Left renal cortex interstitium (tissue), 4 donors: ENCODE data around the gene PCK2. TPM values are rescaled to one million over a fixed set of nuclear protein-coding genes. Genes with fewer than 3 reads are reported as not detected.

Experiments
- DNase-seq, 4 donors: peaks; one replicate each; pipeline ENCODE4 v3.0.0-alpha.2; 2013; ENCODE audit warnings: low read depth in 4 of 4, low spot score in 2 of 4, missing footprints in 1 of 4
- polyA plus RNA-seq, 4 donors: library from polyadenylated mRNA; unstranded; fragments of 120-200 nt; gene quantifications; one replicate each; pipeline ENCODE4 v1.2.1, GENCODE V29; 2013; ENCODE audit not compliant: insufficient read length in 4 of 4

Gene PCK2
- polyA plus RNA-seq, 4 donors, result 28.6 to 35.6 (median 30.8) TPM

- no peak for DNase-seq
Observed at GRCh38 chr14:24074625-24075484, 19.3 kb upstream of the PCK2 start.

DNA sequence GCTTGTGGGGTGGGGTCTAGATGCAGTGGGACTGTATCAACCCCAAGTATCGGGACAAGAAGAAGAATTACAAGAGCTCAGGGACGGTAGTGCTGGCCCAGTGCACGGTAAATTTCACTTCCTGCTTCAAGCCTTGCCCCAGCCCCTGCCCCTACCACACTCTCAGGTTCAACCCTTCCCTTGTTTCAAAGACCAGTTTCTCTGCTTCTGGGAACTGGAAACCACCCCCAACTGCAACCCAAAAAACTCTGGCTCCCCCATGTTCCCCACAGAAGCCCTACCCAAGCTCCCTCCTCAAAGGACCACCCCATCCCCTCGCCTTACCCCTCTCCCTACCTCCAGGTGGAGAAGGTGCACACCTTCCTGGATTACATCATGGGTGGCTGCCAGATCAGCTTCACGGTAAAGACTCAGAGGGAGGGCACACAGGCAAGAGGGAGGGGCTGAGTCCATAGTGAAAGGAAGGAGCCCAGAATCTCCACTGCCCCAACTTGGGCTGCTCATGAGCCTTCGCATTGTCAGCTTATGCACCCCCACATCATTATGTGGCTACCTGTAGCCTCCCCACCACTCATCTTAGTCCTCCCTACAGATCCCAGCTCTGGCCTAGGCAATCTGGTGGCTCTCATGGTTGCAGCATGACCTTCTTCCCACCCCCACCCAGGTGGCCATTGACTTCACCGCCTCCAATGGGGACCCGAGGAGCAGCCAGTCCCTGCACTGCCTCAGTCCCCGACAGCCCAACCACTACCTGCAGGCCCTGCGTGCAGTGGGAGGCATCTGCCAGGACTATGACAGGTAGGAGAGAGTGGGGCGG, 18.4 kb upstream of the PCK2 start:
- no peak for DNase-seq

- DNase-seq, result no peak
Observed at GRCh38 chr14:24076302-24076601, 17.9 kb upstream of the PCK2 start.

DNA sequence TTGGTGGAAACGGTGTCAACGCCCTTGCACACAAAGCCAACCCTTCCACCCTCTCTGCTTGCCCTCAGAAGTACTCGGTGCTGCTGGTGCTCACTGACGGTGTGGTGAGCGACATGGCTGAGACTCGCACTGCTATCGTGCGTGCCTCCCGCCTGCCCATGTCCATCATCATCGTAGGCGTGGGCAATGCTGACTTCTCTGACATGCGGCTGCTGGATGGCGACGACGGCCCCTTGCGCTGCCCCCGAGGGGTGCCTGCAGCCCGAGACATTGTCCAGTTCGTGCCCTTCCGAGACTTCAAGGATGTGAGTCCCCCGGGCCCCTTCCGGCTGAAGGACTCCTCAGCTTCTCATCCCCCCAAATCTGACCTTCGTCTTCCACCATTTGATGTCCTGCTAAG, 17.0 kb upstream of the PCK2 start:
- DNase-seq, result no peak

- DNase-seq, result no peak
Observed at GRCh38 chr14:24078146-24078545, 16.0 kb upstream of the PCK2 start.

DNA sequence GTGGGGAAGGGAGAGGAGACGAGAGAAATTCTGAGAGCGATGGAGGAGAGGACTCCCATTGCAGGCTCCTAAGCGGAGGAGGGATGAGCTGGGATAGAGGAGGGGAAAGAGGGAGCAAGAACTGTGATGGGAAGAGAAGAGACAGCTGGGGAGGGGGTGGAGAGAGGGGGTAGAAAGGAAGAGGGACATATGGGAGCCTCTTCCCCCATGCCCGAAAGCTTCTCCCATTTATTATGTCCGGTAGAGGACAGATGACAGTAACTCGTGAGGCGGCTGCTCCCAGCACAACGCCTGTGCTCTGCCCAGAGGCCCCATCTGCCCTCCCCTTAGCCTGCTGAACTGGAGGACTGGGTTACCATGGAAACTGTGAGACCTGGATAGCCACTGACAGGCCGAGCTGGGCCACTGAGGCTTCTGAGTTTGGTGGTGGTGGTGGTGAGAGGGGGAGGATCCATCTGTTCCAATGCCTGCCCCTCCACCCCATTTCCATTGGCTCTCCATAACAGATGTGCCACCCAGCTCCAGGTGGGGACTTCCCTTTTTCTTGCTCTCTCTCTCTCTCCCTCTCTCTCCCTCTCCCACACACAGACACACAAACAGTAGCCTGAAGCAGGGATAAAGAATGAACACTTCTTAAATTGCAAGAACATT, 14.5 kb upstream of the PCK2 start:
- DNase-seq, result no peak

GRCh38 chr14:24080142-24080530, 14.0 kb upstream of the PCK2 start:
- no peak for DNase-seq

GRCh38 chr14:24080888-24081738, 13.0 kb upstream of the PCK2 start:
- no peak for DNase-seq

GRCh38 chr14:24081739-24082211, 12.3 kb upstream of the PCK2 start:
- DNase-seq, result no peak

- no peak for DNase-seq
Observed at GRCh38 chr14:24082411-24083080, 11.6 kb upstream of the PCK2 start.

- no peak for DNase-seq
Observed at GRCh38 chr14:24083462-24083861, 10.6 kb upstream of the PCK2 start.

DNA sequence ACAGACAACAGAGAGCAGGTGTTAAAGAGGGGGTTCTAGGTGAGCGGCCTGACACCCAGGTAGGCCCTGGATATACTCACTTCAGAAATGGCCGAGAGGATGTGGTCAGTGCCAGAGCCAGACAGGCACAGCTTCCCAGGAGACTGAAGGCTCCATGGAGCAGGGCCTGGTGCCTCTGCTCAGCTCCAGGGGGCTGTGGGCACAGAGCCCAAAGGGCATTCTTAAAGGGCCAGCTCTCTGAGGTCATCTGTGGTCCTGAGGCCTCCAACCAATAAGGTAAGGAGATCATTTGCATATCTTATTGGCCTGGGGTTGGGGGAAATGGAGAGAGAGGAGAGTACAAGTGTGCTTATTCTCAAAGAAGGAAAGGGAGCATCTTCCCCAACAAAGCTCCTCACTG, 9.7 kb upstream of the PCK2 start:
- DNase-seq, result no peak

DNA sequence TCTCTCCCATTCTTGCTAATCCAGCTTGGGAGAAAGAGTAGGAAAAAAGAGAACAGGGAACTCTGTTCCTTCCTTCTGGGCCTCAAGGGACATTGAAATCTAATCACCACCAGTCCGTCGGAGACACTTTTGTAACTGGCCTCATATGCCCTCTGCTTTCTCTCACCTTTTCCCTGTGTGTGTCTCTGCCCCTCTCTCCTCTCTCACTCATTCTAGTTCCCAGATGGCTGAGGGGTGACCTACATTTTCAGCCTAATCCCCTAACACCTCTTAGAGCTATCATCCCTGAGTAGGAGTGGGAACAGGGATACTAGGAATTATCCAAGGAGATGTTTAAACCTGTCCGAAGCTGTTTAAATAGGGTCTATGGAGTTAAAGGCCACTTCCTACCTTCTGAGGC, 8.9 kb upstream of the PCK2 start:
- no peak for DNase-seq

DNA sequence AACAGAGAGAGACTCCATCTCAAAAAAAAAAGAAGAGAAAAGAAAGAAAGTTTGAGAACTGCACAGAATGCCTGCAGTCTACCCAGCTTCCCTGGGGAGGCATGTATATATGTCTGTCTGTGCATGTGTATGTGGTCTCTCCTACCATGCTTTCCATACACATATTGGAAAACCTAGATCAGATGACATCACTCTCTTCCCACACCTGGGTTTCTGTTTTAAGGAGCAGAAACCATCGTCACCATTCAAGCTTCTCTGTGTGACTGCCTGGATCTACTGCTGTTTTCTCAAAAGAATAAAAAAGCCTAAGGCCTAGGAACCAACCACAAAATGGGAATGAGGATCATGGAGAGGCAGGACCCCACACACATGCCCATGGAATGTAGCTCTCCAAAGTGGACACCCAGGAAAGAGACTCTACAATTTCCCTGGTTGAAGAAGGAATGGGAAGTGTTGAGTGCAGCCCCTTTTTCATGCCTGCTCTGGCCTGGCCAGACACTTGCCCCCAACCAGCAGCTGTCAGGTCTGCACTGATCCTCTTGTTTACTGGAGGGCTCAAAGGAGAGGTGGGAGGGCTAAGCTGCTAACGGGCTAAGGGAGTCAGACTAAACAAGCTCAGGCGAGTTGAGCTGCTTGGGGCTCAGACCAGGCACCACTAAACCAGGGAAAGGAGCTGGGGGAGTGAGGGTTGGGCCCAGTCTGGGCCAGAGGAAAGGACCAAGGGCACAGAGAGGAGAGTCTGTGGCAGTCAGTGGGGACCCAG, 7.7 kb upstream of the PCK2 start:
- no peak for DNase-seq

GRCh38 chr14:24087004-24087403, 7.1 kb upstream of the PCK2 start:
- DNase-seq, result no peak

DNA sequence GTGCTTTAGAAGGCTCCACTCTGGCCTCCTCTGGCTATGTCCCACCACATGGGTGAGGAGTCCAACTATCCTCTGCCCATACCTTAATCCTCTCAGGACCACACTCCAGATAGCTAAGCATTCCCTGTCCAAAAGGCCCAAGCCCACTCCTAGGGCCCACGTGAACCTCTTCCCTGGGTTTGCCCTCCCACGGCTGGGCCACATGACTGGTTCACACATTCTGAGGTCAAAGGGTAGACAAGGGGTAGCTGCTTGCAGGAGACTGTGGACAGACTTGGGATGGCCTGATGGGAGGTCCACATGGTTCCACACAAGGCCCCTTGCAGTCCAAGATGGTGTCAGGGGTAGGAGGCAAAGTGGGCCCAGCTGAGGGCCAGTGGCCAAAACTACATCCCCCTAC, 6.0 kb upstream of the PCK2 start:
- DNase-seq, result no peak

GRCh38 chr14:24089890-24090289, 4.2 kb upstream of the PCK2 start:
- no peak for DNase-seq

- no peak for DNase-seq
Observed at GRCh38 chr14:24092110-24092504, 2.0 kb upstream of the PCK2 start.

DNA sequence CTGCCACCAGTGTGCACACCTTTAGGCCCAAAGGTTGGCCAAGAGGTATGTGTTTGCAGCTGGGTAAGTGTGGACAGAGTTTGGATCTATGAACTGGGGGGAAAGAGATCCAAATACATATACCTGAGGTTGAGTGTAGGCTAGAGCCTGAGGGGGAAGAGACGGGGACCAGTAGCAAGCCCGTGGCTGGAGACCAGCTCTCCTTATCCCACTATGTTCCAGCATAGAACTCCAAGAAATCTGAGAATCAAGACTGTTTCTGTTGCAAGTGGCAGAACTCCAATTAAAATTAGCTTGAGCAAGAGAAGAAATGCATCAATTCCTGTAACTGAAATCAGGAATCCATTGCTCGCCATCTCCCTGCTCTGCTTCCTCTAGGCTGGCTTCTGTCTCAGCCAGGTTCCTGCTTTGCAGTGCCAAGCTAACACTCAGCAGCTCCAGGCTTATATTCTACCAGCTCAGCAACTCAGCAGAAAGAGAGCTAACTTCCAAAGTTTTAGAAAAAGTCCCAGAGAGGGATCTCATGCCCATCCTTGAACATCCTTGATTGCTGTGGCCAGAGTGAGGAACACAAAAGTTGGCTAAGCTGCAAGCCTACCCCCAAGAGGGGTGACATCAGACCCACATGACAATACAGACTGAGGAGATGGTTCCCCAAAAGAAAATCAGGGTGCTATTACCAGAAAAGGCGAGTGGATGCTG, 1.5 kb upstream of the PCK2 start:
- DNase-seq, result no peak
